ENCODE results near the gene MIOX.

MIOX gene

GRCh38 chr22:50455201-50455600, 31.5 kb upstream of the MIOX start:
- DNase-seq (ENCODE audit: low read depth): no peak

DNA sequence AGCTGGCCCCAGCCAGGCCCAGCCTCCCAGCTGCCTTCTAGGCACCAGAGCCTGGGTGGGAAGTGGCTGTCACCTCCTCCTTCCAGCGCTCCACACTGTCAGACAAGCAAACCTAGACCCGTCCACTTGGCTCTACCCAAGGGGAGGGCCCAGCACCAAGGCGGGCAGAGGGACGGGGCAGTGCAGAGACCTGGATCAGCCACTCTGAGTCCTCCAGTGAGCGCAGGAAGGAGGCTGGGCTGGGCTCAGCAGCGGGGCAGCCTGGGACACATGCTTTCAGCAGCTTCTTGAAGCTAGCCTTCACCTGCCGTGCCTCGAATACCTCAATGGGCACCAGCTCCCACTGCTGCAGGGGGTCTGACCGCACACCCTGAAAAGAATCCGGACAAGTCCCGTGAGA, 30.6 kb upstream of the MIOX start:
- no peak for DNase-seq (ENCODE audit: low read depth)

GRCh38 chr22:50456466-50457234, 30.0 kb upstream of the MIOX start:
- DNase-seq (ENCODE audit: low read depth): no peak

- no peak for DNase-seq (ENCODE audit: low read depth)
Observed at GRCh38 chr22:50459016-50459415, 27.6 kb upstream of the MIOX start.

GRCh38 chr22:50459496-50460140, 27.0 kb upstream of the MIOX start:
- no peak for DNase-seq (ENCODE audit: low read depth)

DNA sequence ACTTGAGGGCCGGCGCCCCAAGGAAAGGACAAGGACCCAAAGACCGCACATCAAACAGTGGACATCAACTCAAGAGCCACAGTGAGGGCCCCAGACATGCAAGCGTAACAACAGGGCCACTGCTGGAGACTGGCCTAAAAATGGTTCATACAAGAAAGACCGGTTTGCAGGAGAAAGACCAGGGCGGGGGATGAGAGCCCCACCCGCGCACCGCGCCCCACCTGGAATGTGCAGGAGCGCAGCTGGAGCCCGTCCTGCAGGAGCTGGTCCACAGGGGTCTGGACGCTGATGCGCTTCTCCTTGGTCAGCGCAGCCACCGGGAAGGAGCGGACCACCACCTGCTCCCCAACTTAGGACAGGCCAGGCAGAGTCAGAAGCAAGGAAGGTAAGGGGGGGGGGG, 25.7 kb upstream of the MIOX start:
- DNase-seq (ENCODE audit: low read depth): no peak

GRCh38 chr22:50461536-50461935, 25.1 kb upstream of the MIOX start:
- DNase-seq (ENCODE audit: low read depth): no peak

DNA sequence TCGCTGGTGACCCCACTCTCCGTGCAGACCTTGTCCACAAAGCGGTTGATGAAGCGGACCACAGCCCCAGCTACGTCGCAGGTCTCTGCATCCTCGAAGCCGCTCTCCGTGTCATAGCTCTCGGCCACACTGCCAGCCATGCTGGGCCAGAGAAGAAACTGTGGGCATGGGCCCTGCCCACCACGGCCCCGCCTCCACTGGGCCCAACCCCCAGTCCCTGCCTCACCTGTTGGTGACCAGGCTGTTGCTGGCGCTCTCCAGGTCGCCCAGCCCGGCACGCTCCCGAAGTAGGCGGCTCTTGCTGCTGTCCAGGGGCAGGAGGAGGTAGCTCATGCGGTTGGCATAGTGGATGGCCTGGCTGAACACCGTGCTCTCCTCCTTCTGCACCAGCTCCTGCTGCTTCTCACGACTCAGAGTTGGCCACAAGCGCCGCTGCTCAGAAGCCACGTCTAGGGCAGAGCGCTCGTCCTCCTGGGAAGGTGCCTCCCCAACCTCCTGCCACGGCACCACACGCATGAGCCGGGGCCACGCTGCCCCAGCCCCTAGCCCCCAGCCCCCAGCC, 24.6 kb upstream of the MIOX start:
- DNase-seq (ENCODE audit: low read depth): no peak

DNA sequence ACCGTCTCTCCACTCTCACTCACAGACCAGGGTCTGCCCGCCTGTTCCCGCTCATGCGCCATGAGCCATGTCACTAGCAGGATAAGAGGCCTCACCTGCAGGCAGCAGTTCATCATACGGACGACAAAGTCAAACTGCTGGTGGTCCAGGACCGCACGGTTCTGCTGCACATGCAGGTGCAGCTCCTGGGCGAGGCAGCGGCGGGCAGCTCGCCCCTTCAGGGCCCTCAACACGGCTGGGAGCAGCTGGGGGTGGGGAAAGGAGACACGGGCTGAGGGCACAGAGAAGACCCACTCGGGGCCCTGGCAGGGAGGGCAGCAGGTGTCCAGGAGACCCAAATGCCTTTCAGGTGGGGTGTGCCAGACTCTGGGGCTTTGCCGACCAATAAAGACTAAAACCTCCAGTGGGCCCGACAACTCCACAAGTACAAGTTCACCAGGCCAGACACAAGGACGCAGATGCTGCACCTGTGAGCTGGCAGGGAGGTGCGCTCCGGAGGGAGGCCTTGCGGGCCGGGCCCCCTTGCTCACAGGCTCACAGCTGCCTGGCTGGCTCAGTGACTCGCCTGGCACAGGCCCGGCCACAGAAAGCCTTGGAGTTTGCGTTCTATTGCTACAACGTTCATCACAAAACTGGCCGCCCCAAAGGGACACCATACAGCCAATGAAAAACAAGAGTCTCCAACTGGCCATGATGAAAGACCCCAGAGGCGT, 23.3 kb upstream of the MIOX start:
- no peak for DNase-seq (ENCODE audit: low read depth)

- DNase-seq (ENCODE audit: low read depth): no peak
Observed at GRCh38 chr22:50464451-50464850, 22.2 kb upstream of the MIOX start.

- DNase-seq (ENCODE audit: low read depth): no peak
Observed at GRCh38 chr22:50465066-50465930, 21.4 kb upstream of the MIOX start.

DNA sequence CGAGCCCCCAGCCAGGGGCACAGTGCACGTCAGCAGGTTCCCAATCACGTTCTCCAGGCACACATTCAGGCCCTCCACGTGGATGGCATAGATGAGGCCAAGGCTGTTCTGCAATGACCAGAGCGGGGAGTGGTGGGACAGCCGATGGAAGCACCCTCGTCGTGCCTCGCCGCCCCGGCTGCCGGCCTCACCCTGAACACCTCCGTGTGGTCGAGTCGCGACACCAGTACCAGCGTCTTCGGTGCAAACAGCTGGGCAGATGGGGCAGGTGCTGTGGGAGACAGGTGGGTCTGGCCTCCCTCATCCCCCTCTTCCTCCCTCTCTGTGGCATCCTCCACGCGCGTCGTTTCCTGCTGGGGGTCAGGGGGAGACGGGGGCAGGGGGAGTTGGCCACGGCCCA, 19.3 kb upstream of the MIOX start:
- no peak for DNase-seq (ENCODE audit: low read depth)

DNA sequence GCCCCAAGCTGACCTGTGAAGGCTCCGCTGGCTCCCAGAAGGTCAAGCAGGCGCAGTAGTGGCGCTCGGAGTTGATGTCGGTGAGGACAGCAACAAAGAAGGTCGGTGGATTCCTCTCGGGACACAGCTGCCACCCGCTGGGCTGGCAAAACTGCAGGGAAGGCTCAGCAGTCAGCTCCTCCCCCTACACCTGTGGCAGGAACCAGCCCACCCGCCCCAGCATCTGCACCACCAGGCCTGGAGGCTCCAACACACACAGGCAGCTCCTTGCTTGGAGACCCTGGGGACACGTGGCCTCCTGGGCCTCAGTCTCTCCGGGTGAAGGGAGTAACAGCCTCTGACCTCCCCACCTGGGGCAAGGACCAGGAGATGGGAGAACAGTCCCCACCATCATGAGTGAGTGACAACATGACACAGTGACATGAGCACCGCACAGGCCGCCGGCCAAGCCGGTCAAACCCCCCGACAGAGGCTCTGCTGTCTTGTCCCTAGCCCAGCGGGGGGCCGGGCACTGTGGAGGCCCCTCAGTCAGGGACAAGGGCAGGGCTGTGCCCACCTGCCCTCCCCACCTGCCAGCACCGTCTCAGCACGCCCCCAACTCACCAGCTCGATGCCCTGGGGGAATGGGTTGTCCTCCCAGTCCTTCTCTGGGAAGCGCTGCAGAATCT, 18.8 kb upstream of the MIOX start:
- no peak for DNase-seq (ENCODE audit: low read depth)

DNA sequence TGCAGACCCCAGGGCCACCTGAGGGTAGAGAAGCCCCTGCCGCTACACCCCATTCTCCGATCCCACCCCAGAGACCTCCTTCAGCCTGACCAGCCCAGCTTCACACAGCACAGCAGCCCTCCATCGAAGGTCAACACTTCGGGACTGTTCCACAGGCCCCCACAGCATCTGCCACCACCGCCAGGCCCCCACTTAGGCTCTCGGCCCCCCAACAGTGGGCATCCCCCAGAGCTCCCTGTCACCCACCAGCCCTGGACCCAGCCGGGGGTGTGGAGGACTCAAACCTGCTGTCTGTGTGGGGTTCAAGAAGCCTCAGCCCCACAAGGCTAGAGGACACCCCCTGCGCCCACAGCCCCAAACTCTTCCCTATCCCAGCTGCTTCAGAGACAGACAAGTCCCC, 18.0 kb upstream of the MIOX start:
- DNase-seq (ENCODE audit: low read depth): no peak

GRCh38 chr22:50469377-50470305, 17.0 kb upstream of the MIOX start:
- peak; percentile 93 for DNase-seq (ENCODE audit: low read depth)

DNA sequence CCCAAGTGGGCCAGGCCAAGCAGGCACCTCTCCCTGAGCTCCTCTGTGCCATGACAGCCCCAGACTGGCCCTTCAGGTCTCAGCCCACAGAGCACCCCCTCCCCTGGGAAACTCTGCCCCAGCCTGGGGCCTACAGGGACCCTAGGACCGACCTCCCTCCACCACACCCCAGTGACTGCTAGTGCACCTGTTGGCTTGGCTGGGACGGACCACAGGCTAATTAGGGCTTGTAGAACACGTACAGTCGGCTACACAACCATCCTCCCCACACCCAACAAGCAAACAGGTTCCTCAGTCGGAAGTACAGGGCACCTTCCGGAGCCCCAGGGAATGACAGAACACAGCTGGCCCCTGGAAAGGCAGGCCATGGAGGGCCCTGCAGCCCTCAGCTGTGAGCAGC, 16.2 kb upstream of the MIOX start:
- no peak for DNase-seq (ENCODE audit: low read depth)

DNA sequence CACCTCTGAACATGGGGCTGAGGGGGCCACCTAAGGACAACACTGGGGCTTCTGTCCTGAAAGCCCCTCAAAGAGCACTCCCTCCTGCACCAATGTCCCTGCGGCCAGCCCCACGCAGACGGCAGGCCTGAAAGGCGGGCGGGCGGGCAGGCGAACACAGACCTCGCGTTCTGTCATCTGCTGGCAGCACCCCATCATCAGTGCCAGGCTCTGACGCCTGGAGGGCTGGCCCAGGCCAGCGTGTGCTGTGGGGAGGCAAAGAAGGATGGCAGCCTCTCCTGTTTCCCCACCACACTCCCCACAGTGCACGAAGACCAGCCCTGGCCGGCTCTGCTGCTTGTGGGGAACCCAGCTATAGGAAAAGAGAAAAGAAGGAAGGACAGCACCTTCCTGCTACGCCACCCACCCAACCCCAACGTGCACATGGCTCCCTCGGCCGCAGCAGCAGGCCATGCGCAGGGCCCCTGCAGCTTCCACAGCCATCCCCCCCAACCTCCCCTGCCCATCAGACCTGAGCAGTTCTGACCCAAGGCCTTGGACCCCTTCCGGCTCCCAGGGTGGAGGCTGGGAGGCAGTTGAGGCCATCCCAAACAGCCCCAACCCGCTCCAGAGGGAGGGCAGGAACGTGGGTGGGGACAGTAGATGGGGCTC, 15.3 kb upstream of the MIOX start:
- DNase-seq (ENCODE audit: low read depth): no peak

DNA sequence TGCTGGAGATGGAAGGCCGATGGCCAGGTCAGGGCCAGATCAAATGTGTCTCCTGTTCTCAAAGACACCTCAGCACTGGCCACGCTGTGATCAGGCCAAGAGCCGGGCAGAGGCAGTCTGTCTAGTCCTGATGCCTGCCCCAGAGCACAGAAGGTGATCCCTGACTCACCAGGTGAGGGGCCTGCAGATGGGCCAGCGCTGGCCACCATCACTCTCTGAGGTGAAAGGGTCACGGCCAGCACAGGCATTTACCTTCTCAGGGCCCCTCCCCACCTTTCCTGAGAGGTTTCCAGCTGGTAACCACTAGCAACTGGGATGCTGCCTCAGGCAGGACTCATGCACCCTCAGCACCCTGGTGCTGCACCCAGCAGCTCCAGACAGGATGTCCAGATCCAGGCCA, 14.7 kb upstream of the MIOX start:
- no peak for DNase-seq (ENCODE audit: low read depth)

- DNase-seq (ENCODE audit: low read depth): no peak
Observed at GRCh38 chr22:50473088-50473487, 13.6 kb upstream of the MIOX start.
